HG02798 (cell line): ENCODE data around the gene PTHLH.

Experiments
- ATAC-seq: cut with Tn5 transposase; IDR thresholded peaks from one replicate; pipeline ENCODE4 v1.9.1; 2021; ENCODE audit warnings: mild to moderate bottlenecking; ENCODE audit not compliant: unreplicated experiment, poor library complexity

The PTHLH gene

DNA sequence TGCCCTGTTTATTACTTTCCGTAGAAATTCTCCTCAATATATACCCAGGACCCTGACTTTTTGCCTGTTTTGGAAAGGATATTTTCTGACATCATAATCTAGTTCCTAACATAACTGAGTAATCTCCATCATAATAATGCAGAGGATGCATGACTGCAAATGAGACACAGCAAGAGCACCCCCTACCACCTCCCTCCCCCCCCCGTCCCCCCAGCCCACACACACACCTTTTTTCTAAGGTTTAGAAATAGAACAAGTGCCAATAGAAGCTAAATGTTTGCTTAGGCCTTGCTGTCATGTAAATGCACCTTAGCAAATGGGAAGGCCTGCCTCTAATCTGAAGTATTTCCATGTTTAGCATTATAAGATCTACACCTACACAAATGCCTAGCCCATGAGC lies at the start of gene PTHLH:
PTHLH (minus strand) TSS at position 13 of the 400 bp plus-strand sequence. CDS start 3,239 bp downstream, outside the sequence.
- ATAC-seq, result no peak

DNA sequence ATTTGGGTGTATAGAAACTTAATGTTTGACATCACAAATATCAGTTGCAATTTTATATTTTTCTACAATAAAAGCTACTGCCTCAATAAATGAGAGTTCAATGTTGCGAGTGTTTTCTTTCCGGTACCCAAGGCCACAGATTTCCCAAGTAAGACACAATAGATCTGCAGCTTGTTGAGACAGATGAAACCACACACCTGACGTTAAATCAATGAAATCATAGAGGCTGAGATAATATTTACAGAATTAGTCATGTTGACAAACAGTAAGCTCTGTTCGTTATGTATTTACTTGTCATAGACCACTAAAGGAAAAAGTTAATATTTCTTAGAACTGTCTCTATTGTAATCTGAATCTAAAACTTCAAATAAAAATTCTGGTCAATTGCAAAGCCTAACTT lies 49.2 kb upstream of the PTHLH start:
- ATAC-seq, result no peak

DNA sequence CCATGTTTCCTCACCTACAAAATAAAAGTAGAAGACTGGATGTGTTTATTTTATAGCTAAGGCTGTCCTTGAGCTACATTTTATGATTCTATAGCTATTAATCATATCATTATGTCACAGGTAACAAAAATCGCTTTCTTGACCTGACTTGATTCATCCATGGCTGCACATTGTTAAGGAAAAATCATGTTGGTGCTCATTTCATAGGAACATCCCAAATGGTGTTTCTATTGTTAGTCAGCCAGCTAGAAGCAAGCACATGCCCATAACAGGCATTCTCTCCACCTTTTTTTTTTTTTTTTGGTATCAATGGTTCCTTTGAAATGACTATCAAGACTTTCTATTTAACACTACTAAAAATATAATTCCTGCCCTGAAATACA lies 45.3 kb upstream of the PTHLH start:
- ATAC-seq, result no peak

DNA sequence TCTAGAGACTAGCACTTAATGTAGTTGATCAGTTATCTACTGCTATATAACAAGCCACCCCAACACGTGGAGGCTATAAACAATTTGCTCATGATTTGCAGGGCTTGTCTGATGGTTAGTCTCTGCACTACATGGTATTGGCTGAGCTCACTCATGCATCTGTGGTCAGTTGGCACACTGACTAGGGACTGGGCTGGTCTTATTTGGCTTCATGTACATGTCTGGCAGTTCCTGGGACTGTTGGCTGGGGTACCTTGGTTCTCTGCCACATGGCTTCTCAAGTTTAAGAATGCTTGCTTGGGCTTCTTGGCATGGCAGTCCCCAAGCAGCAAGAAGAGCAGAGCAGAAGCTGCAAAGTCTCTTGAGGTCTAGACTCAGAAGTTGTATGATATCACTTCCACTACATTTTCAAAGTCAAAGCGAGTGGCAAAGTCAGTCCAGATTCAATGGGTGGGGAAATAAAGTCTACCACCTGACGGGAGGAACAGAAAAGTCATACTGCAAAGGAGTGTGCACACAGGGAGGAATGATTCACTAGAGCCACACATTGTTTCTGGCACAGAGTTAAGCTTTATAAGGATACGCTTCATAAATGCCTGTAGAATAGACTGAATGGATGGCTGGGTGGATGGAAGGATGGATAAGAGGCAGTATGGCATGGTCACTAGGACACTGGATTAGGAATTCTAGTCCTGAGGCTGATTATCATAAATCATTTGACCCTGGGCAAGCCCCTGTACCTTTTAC lies 44.8 kb upstream of the PTHLH start:
- ATAC-seq, result no peak

DNA sequence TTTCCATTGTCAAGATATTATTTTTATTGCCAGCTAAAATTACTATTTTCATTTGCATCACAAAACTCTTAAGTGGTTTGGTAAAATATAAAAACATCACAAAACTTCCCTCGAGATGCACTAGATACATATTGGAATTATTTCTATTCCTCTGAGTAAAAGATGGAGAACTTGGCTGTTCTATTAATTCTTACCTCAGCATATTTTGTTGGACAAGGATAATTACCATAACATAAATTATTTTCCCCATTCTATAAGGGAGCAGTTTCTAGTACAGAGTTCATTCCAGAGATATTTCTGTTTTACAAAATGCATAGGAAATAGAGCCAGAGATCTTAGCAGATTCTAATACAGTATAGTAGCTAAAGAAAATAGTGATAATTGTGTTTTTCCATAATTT lies 42.6 kb upstream of the PTHLH start:
- ATAC-seq, result no peak

DNA sequence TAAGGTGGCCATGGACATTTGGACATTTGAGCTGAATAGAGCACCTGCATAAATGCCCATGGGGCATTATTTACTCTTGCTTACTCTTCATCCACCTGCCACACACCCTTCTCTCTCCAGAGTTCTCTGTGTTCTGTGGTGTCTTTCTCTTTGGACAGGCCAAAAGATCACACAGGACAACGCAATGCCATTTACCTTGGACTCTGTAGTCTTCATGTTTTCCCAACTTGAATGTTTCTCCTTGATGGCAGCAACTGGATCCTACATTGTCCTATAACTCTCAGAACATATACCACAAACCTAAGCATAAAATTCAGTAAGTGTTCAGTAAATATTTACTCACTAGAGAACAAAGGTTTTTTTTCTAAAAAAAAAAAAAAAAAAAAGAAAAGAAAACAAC lies 41.7 kb upstream of the PTHLH start:
- ATAC-seq, result no peak

DNA sequence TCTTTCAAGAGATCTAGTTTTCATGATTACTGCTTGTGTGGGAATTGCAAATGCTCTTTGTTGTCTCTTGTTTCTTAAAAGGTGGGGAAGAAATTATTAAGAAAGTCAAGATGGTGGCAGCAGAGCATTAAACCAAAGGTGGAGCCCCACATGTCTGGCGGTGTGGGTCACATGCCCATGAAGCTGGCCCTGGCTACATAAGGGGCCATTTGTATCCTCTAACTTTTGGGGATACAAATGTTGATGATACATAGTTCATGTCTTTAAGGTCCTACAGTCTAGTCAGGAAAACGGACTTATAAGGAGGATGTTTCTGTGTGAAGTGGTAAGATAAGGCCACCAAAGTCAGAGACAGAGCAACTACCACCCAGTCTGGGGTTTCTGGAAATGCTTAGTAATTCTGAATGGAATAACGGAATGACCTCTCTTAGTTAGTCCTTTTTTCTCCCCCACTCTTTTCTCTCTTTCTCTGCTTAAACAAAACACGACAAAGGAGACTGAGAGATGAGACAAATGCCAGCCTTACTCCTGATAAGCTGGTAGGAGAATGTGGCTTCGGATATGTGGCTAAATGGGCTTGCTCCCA lies 39.9 kb upstream of the PTHLH start:
- no peak for ATAC-seq

DNA sequence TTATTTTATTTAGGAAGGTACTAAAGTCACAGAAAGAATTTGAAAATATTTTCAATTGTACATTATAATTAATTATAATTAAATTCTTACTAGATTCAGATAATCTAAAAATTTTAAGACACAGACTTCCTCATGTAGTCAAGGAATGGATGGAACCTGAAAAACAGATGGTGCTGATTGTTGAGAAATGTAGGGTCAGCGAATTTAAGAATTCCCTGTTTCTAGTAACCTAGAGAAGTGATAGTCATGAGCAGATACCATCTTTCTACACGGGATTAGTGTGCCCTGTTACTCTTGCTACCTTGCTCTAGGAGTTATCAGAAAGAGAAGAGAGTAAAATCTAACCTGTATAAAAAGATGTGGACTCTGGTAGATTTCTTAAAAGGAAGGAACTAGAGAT lies 37.5 kb upstream of the PTHLH start:
- no peak for ATAC-seq

DNA sequence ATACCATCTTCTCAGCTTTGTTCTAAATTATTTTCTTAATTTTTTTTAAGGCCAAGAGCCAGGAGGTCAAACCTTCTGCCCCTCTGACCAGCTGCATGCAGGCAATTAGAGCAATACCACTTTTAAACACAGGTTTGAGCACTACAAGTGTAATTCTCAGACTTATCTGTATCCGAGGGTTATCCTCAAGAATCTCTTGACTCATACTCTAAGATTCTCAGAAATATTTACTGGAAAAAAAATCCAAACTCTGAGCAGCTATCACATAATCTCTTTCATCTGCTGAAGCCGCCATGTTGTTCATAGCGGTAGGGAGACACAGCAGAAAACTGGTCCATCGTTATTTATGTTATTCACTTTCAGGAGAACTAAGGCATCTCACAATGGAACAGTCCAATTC lies 27.4 kb upstream of the PTHLH start:
- no peak for ATAC-seq

DNA sequence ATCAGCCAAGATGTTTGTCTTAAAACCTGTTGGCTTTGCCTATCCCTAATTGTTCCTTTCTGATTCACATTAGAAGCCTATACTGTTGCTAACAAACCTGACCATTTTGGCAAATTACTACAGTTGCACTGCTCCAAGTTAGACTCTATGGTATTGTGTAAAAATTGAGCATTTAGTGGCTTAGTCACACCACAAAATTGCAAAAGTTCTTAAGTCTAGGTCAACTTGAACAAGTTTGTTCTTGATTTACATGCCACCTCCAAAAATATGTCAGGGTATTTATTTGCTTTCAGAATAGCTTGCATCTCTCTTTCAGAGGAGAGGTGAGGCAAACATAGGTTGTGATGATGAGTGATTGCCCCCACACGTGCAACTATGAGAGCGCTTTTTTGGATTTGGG lies 27.0 kb upstream of the PTHLH start:
- ATAC-seq, result no peak

DNA sequence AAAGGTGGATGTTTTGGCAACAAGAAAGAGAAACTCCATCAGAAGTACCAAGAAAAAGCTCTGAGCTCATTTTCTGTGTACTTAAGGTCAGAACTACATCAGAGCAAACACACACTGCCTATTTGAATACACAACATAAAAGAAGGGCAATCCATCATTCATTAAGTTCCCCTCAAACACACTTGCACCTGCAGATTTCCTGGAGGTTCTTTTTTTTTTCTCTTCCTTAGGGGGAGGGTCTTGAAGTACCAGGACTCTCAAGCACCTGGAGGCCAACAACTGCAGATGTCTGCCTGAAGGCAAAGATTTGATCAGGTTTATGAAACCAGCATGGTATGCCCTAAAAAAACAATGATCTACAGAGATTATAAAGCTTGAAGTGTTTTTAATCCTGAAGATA lies 26.1 kb upstream of the PTHLH start:
- no peak for ATAC-seq

DNA sequence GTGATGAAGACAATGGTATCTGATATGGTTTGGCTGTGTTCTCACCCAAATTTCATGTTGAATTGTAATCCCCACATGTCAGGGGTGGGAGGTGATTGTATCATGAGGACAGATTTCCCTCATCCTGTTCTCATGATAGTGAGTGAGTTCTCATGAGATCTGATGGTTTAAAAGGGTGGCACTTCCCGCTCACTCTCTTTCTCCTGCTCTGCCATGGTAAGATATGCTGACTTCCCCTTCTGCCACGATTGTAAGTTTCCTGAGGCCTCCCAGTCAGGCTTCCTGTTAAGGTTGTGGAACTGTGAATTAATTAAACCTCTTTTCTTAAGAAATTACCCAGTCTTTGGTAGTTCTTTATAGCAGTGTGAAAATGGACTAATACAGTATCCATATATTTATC lies 25.6 kb upstream of the PTHLH start:
- no peak for ATAC-seq

DNA sequence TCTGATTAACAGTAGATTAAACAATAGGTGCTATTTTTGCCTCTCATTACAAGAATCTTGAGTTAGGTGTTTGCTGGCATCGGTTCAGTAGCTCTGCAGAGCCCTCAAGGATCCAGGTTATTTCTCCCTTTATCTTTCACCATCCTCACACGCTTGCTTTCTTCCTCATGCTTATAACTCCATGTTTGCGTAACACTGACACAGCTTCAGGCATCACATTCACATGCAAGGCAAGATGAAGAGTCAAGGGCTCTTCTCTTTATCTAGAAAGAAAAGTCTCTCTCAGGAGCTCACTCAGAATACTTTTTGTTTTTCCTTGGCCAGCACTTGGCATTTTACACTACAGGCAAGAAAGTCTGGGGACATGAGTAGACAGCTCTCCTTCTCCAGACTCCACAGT lies 24.2 kb upstream of the PTHLH start:
- ATAC-seq, result no peak

DNA sequence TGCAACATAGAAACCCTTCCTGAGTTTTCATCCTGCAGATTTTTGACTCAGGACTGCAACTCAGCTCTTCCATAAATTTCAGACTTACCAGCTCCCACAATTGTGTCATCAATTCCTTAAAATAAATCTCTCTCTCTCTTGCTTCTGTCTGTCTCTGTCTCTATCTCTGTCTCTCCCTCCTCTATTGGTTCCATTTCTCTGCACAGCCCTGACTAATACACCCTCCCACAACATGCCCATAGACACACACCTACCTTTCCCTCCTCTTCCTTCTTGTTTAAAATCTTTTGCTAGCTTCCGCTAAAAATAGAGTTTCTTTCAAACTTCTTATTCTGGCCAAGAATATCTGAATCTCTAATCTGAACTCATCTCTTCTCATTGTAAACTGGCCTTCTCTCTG lies 22.9 kb upstream of the PTHLH start:
- no peak for ATAC-seq

DNA sequence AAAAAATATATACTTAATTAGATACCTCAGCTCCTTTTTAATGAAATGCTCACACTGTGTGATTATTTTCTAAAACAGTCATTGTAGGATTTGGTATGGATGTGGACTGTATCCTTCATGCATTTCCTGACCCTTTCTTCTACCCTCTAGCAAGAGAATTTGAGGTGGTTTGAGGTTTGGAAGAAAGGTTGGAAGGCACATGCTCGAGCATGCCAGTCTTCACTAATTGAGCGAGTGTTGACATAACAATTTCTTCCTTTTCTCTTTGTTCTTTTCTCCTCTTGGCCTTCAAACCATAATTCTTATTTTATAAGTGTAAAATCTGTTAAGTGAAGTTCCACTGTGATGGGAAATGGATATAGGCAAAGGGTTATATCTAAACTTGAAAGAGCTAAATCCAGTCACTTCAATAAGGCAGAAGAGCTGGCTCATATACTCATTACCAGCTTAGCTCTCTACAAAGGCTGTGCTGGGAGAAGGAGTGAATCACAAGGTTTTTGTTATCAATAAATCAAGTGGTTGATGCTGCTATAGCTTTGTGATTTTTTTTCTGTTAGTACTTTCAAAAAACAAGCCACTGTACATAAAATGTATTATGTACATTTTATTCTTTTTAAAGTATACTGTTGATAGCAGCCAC lies 16.2 kb upstream of the PTHLH start:
- no peak for ATAC-seq

DNA sequence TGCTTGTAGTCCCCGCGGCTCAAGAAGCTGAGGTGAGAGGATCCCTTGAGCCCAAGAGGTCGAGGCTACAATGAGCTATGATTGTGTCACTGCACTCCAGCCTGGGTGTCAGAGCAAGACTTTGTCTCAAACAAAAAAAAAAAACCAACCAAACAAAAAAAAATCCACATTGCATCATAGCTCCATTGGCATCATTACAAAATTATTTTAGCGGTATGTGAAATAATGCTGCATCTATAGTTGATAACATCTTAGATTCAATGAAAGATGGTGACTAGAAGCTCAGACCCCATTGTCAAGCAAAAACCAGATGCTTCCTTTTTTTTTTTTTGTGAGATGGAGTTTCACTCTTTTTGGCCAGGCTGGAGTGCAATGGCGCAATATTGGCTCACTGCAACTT lies 14.8 kb upstream of the PTHLH start:
- ATAC-seq, result no peak

DNA sequence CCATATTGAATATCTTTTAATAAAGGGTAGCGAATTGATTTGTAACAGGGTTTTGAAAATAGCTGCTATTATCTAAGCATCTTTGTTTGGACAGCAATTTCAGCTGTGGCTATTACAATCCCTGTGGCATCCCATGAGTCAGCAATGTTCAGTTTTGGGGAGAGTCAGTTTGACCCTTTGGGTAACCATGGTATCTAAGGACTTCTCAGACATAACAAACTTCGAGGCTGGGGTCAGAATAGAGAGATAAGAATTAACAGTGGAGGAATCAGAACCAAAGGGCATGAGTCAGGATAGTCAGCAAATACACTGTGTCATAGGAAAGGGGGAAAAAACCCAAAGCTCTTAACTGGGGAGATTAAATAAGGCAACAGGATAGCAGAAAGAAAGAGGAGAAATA lies 11.7 kb upstream of the PTHLH start:
- ATAC-seq, result no peak

DNA sequence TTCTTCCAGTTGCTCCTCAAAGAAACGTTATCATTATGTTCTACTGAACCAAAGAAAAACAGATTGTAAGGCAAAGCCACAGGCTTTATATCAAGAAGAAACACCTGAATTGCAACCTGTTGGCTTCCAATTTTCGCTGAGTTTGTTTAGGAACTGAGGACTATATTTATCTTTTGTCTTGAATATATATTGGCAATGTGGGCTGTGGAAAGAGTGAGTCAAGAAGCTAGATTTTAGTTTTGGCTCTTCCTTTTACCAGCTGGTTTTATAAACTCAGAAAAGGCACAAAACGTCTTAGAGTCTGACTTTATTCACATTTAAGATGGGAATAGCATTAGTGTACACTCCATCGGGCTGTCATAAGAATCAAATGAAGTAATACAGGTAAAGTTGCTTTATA lies 10.4 kb upstream of the PTHLH start:
- ATAC-seq, result no peak

DNA sequence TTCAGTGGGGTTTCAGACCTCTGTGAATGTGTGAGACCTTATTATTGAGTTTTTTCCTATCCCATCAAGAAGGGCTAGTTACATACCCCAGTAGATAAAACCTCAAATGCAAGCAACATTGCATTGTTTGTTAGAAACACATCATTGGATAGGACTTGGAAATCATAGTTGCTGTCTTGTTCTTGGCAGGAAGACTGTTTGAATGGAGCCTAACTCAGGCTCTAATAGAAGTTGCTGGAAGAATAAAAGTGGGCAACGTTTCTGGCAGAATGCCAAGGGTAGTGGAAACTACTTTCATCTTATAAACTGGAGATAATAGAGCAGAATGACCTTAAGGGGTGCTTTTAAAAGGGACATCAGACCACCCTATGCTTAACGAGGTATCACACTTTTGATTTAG lies 9.9 kb upstream of the PTHLH start:
- no peak for ATAC-seq

DNA sequence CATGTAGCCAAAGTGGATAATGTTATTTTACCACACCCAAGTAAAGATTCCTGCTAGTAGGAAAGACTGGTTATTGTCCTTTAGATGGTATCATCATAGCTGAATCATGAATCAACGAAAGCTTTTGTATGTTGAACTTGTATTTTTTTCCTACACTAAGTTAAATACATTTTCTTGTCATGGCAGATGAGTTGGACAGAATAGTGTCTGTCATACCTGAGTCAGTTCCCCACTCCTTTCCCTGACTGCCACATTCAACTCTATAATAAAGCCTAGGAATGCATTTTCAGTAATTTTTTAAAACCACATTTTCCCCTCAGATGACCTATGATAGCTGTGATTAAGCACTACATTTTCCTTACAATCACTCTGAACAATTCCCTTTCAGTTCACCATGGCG lies 9.3 kb upstream of the PTHLH start:
- ATAC-seq, result no peak

DNA sequence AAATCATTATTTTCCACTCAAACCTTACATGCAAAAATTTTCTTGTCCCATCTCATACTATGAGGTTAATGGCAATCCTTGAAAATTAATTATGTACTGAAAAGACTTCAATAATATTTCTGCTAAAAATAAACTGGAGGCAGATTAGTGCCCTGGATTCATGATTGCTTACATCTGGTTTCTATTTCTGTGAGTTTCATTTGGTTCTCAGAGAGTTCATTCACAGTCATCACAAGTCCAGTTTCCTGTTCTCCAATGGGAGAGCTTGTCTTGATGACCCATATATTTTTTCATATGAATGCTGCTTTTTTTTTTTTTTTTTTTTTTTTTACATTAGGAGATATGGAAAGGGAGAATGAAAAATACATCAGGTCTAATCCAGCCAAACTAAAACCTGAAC lies 6.6 kb upstream of the PTHLH start:
- ATAC-seq, result no peak
